ENCODE results near the gene KIF26B.
"Not testable (repeated sequence)": the region's sequence is repeated elsewhere in the genome, so short reads cannot be mapped to it uniquely, and the experiment has no call there.

Gene KIF26B

GRCh38 chr1:245389873-245390272, 235.1 kb downstream of the KIF26B start:
- no peaks in the 10 kb centered on the region for H3K27me3 Mint-ChIP-seq
- H3K27ac Mint-ChIP-seq, result no peak overlapping the region
- H3K9me3 Mint-ChIP-seq, result no peaks in the 10 kb centered on the region

DNA sequence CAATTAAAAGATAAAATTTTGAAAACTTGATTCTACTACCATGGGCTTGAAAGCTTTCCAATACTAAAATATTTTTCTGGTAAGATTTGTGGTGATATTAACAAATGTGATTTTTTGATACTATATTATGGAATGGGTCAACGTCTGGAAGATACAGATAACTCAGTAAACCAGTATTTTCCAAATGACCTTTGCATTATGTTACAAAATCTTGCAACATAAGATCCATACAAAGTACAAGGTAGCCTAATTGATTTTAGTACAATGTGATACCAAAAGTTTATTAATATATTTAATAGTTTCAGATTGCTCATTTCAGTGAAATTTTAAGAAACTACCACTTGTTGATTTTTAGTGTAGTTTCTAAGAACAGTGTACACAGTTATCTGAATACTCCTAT, 236.2 kb downstream of the KIF26B start:
- Mint-ChIP-seq H3K36me3 (no peaks in the 10 kb centered on the region), H3K4me1 (no peaks in the 10 kb centered on the region), H3K27me3 (no peaks in the 10 kb centered on the region), H3K9me3 (no peaks in the 10 kb centered on the region), H3K4me3 (no peak overlapping the region), H3K27ac (no peak overlapping the region)

More at GRCh38 chr1:245389873-245390272, 235.1 kb downstream of the KIF26B start:
- Mint-ChIP-seq H3K4me3 (no peak overlapping the region), H3K4me1 (no peaks in the 10 kb centered on the region), H3K36me3 (no peaks in the 10 kb centered on the region)

DNA sequence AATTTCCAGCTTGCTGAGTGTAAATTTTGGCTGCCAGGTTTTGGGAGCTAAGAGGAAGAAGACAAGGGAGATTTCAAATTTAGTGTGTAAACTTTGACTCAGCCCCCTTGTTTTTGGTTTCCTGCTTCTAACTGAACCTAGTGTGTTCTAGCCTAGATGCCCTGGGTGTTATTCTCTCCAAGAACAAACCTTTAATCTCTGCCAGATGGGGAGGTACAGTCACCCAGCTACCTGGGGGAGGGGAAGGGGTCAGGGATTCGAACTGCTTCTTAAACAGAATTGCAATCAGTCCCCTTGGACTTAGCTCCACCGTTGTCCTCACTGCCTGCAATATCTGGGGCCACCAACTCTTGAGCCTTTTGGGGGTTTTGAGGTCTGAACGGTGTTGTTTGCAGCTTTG, 238.9 kb downstream of the KIF26B start:
- Mint-ChIP-seq H3K4me1 (no peaks in the 10 kb centered on the region), H3K9me3 (no peaks in the 10 kb centered on the region), H3K27me3 (no peaks in the 10 kb centered on the region), H3K36me3 (no peaks in the 10 kb centered on the region), H3K27ac (no peak overlapping the region), H3K4me3 (no peak overlapping the region)

- Mint-ChIP-seq H3K27ac (no peak overlapping the region), H3K4me1 (no peaks in the 10 kb centered on the region), H3K36me3 (no peaks in the 10 kb centered on the region), H3K4me3 (no peak overlapping the region), H3K27me3 (no peaks in the 10 kb centered on the region), H3K9me3 (no peaks in the 10 kb centered on the region)
Measured at GRCh38 chr1:245395680-245396079, 240.9 kb downstream of the KIF26B start.

DNA sequence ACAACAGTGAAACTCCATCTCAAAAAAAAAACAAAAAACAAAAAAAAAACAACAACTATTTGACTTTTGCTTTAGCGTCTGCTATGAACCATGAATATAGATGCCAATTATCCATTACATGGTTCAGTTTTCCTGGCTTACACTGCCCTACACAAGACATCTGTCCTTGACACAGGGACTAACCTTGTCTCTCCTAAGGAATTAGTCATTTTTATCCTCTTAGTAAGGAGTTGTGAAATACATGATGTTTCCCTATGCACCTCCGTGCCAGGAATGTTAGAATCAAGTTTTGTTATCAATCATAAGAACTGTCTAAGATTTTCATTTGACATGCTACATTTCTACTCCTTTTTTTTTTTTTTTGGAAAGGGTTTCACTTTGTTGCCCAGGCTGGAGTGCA, 241.8 kb downstream of the KIF26B start:
- no peaks in the 10 kb centered on the region for H3K36me3 Mint-ChIP-seq

GRCh38 chr1:245397771-245398170, 243.0 kb downstream of the KIF26B start:
- no peak overlapping the region for H3K27ac Mint-ChIP-seq
- no peak overlapping the region for H3K4me3 Mint-ChIP-seq
- H3K4me1 Mint-ChIP-seq, result no peaks in the 10 kb centered on the region
- H3K27me3 Mint-ChIP-seq, result peaks cover 3% of the 10 kb centered on the region
- H3K9me3 Mint-ChIP-seq, result no peaks in the 10 kb centered on the region
- no peaks in the 10 kb centered on the region for H3K36me3 Mint-ChIP-seq

More for the DNA sequence above, 241.8 kb downstream of the KIF26B start:
- H3K4me3 Mint-ChIP-seq, result no peak overlapping the region
- H3K27me3 Mint-ChIP-seq, result no peaks in the 10 kb centered on the region
- H3K27ac Mint-ChIP-seq, result no peak overlapping the region
- no peaks in the 10 kb centered on the region for H3K4me1 Mint-ChIP-seq
- H3K9me3 Mint-ChIP-seq, result no peaks in the 10 kb centered on the region

DNA sequence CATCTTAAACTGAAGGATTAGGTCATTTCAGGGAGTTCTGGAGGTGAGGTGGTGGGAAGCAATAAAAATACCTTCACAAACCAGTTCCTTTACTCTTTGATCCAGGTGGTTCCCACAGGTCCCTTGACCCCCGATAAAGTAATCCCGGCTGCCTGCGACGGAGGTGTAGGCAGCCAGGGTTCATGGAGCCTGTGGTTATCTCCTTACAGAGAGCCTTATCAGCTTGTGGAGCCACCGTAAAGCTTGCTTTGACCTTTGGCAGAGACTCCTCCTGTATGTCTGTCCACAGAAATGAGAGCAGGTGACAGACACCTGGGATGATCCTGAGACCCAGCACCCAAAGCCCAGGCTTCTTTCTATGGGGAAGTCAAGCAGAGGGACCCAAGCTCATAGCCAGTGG, 243.4 kb downstream of the KIF26B start:
- Mint-ChIP-seq H3K27ac (no peak overlapping the region), H3K36me3 (no peaks in the 10 kb centered on the region), H3K27me3 (peaks cover 3% of the 10 kb centered on the region), H3K4me3 (no peak overlapping the region), H3K9me3 (no peaks in the 10 kb centered on the region), H3K4me1 (no peaks in the 10 kb centered on the region)

- no peaks in the 10 kb centered on the region for H3K36me3 Mint-ChIP-seq
- H3K27me3 Mint-ChIP-seq, result peaks cover 3% of the 10 kb centered on the region
- H3K4me1 Mint-ChIP-seq, result no peaks in the 10 kb centered on the region
- H3K9me3 Mint-ChIP-seq, result no peaks in the 10 kb centered on the region
- H3K27ac Mint-ChIP-seq, result no peak overlapping the region
- H3K4me3 Mint-ChIP-seq, result no peak overlapping the region
Measured at GRCh38 chr1:245401881-245402587, 247.2 kb downstream of the KIF26B start.

DNA sequence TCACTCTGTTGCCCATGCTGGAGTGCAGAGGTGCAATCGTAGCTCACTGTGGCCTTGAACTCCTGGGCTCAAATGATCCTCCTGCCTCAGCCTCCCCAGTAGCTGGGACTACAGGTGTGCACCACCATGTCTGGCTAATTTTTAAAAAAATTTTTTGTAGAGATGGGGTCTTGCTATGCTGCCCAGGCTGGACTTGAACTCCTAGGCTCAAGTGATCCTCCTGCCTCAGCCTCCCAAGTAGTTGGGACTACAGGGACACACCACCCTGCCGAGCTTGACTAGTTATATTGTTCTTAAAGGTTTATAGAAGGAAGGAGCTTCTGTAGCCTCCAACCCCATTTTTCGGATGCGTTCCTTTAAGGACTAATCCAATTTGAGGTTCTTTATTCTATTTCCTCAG, 248.2 kb downstream of the KIF26B start:
- not testable (repeated sequence) for H3K4me3 Mint-ChIP-seq, H3K27ac Mint-ChIP-seq, H3K36me3 Mint-ChIP-seq, H3K9me3 Mint-ChIP-seq, H3K4me1 Mint-ChIP-seq, H3K27me3 Mint-ChIP-seq

DNA sequence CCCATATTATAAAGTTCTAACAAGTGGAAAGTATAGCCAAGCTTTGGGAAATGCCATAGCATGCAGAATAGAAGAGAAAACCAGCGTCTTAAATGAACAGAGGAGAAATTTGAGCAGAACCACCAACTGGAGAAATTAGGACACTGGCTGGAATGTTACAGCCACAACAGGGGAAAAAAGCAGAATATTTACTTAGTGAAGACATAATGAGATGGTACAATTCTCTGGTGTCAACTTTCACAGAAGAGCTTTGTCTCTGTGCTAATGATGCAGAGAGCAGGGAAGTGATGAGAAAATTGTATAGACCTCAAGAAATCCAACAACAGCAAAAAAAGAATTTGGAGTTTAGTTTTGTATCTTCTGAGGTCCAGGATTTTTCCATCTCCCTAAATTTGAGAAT, 249.7 kb downstream of the KIF26B start:
- H3K27ac Mint-ChIP-seq, result no peak overlapping the region
- H3K4me1 Mint-ChIP-seq, result no peaks in the 10 kb centered on the region
- H3K9me3 Mint-ChIP-seq, result no peaks in the 10 kb centered on the region
- no peaks in the 10 kb centered on the region for H3K36me3 Mint-ChIP-seq
- peaks cover 6% of the 10 kb centered on the region for H3K27me3 Mint-ChIP-seq
- H3K4me3 Mint-ChIP-seq, result no peak overlapping the region

GRCh38 chr1:245404952-245405351, 250.2 kb downstream of the KIF26B start:
- Mint-ChIP-seq H3K4me3 (no peak overlapping the region), H3K4me1 (no peaks in the 10 kb centered on the region), H3K27ac (no peak overlapping the region), H3K9me3 (no peaks in the 10 kb centered on the region), H3K36me3 (no peaks in the 10 kb centered on the region), H3K27me3 (peaks cover 6% of the 10 kb centered on the region)

DNA sequence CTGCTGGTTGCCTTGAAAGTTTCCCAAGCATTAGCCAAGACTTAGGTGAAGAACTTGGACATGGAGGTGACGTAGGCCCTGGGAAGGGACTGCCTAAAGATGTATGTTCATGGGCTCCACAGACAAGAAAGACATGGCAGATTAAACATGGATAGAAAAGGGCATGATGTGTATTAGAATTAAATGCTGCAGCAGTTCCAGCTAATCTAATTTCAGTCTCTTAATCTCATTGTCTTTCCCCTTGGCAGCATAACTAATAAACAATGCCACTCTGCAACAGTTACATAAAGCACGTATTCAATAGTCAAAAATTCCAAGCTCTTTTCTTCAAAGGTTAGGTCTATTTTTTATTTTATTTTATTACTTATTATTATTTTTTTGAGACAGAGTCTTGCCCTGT, 251.6 kb downstream of the KIF26B start:
- H3K4me3 Mint-ChIP-seq, result no peak overlapping the region
- peaks cover 6% of the 10 kb centered on the region for H3K27me3 Mint-ChIP-seq
- no peaks in the 10 kb centered on the region for H3K36me3 Mint-ChIP-seq
- H3K9me3 Mint-ChIP-seq, result no peaks in the 10 kb centered on the region
- no peaks in the 10 kb centered on the region for H3K4me1 Mint-ChIP-seq
- no peak overlapping the region for H3K27ac Mint-ChIP-seq

- Mint-ChIP-seq H3K9me3 (no peaks in the 10 kb centered on the region), H3K27me3 (peaks cover 3% of the 10 kb centered on the region), H3K4me1 (no peaks in the 10 kb centered on the region), H3K27ac (no peak overlapping the region), H3K36me3 (no peaks in the 10 kb centered on the region), H3K4me3 (no peak overlapping the region)
Measured at GRCh38 chr1:245407983-245408382, 253.2 kb downstream of the KIF26B start.

GRCh38 chr1:245409341-245410195, 254.8 kb downstream of the KIF26B start:
- H3K27me3 Mint-ChIP-seq, result peaks cover 3% of the 10 kb centered on the region
- no peaks in the 10 kb centered on the region for H3K36me3 Mint-ChIP-seq
- no peaks in the 10 kb centered on the region for H3K9me3 Mint-ChIP-seq
- no peaks in the 10 kb centered on the region for H3K4me1 Mint-ChIP-seq
- H3K27ac Mint-ChIP-seq, result no peak overlapping the region
- H3K4me3 Mint-ChIP-seq, result no peak overlapping the region

GRCh38 chr1:245411245-245412036, 256.7 kb downstream of the KIF26B start:
- no peaks in the 10 kb centered on the region for H3K9me3 Mint-ChIP-seq
- H3K36me3 Mint-ChIP-seq, result no peaks in the 10 kb centered on the region
- no peak overlapping the region for H3K27ac Mint-ChIP-seq
- H3K4me3 Mint-ChIP-seq, result no peak overlapping the region
- peaks cover 3% of the 10 kb centered on the region for H3K27me3 Mint-ChIP-seq
- no peaks in the 10 kb centered on the region for H3K4me1 Mint-ChIP-seq

DNA sequence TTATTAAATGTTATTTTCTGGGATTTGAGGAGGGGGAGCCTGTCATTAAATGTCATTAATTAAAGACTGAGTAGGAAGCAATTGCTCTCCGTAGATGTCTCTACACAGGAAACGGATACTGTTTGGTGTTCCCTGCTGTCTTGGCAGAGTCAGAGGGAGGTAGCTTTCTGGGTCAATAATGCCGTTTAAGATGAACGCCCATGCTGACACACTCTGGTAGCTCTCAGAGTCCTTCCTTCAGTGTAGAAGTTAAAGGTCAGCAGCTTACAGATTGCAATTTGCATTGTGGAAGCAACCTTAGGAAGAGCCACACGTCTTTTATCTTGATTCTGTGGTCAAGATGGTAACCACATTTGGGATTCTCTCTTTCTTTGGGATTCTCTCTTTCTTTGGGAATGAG, 257.5 kb downstream of the KIF26B start:
- Mint-ChIP-seq H3K9me3 (no peaks in the 10 kb centered on the region), H3K27me3 (peaks cover 3% of the 10 kb centered on the region), H3K27ac (no peak overlapping the region), H3K36me3 (no peaks in the 10 kb centered on the region), H3K4me1 (no peaks in the 10 kb centered on the region), H3K4me3 (no peak overlapping the region)

All from activated naive CD4-positive, alpha-beta T cell treated with anti-CD3 and anti-CD28 coated beads, Interleukin-2, amount 50 U/mL, for 24 hours (primary cell).